ENCODE data around the gene MTX2. TPM values are rescaled to one million over a fixed set of nuclear protein-coding genes. Genes with fewer than 3 reads are reported as not detected.

MTX2 gene
- total RNA-seq, 1 donor from 2014 or later = 30.7 TPM

DNA sequence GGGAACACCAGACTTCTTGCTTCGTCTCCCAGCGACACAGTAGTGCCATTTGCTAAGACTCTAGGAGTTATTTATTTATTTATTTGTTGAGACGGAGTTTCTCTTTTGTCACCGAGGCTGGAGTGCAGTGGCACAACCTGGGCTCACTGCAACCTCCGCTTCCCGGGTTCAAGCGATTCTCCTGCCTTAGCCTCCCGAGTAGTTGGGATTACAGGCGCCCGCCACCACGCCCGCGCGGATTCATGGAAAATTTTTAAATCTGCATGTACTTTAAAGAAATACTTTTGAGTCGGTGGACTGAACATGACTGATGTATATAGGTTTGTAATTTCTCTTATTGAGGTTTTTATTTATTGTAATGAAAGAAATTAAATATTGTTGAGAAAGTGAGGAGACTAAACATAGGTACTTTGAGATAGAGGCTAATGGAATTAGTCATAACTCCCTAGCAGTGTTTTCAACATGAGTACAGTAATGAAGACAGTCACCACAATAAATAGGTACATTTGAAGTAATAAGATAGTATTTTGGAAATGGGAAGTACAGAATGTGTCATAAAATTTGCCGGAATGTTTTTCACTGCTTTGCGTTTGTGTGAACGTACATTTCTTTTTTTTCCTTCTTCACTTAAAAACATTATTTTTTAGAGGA is 983 bp downstream of the MTX2 start:
- no peak for DNase-seq
- Mint-ChIP-seq H3K27ac (peak overlapping the region; percentile 96), H3K9me3 (no peaks in the 10 kb centered on the region), H3K27me3 (peaks cover 4% of the 10 kb centered on the region), H3K4me3 (peak overlapping the region; percentile 93), H3K4me1 (peaks cover 9% of the 10 kb centered on the region), H3K36me3 (ENCODE audit: low read depth) (no peaks in the 10 kb centered on the region)
- intact Hi-C loops (cut with micrococcal nuclease) = loop anchor here (5.0 kb wide), 1 partner anchor 268 kb away; the partner anchor contains the start of gene LNPK

DNA sequence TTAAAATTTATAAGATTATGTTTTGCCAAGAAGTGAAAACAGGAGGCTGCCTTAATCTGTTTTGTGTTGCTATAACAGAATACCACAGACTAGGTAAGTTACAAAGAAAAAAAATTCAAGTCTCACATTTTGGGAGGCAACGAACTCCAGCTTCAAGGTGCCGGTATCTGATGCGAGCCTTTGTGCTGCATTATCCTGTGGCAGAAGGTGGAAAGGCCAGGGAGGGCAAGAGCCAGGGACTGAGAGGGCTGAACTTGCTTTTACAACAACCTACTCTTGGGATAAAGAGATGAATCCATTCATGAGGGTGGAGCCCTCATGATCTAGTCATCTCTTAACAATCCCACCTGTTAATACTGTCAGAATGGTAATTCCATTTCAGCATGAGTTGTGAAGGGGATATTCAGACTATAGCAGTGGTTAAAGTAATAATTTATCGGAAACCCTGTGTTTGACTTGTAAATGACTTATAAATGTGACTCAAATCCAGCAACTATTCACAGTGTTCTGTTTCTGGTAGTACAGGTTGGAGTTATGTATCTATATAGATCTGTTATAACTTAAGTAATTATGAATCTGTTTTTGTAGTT is 3.7 kb downstream of the MTX2 start:
- no peak for DNase-seq
- Mint-ChIP-seq H3K27me3 (no peaks in the 10 kb centered on the region), H3K4me1 (peaks cover 9% of the 10 kb centered on the region), H3K27ac (no peak overlapping the region), H3K9me3 (no peaks in the 10 kb centered on the region), H3K36me3 (ENCODE audit: low read depth) (no peaks in the 10 kb centered on the region), H3K4me3 (no peak overlapping the region)
- intact Hi-C loops (cut with micrococcal nuclease) = loop anchor here (5.0 kb wide), 1 partner anchor 271 kb away; the partner anchor contains the start of gene LNPK

DNA sequence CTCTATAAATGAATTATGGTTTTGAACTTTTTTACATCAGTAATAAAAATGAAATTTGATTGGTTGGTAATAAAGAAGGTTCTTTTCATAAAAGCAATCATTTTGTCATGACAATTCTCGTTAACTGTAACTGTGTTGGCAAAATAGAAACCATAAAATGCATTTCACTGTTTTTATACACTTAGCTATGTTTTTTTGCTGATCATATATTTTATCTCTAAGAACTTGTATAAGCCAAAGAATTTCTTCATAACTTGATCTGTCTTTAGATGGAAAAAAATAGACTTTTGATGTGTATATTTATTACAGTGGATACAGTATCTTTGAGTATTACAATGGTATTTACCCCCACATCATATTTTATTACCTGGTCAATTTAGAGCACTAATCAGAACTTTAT is 9.7 kb downstream of the MTX2 start:
- peaks cover 1% of the 10 kb centered on the region for H3K36me3 Mint-ChIP-seq (ENCODE audit: low read depth)
- intact Hi-C loops (cut with micrococcal nuclease) = no loop called here
- H3K27ac Mint-ChIP-seq = no peak overlapping the region
- peaks cover 5% of the 10 kb centered on the region for H3K9me3 Mint-ChIP-seq
- peaks cover 19% of the 10 kb centered on the region for H3K4me1 Mint-ChIP-seq
- no peaks in the 10 kb centered on the region for H3K27me3 Mint-ChIP-seq
- no peak overlapping the region for H3K4me3 Mint-ChIP-seq
- DNase-seq = no peak

DNA sequence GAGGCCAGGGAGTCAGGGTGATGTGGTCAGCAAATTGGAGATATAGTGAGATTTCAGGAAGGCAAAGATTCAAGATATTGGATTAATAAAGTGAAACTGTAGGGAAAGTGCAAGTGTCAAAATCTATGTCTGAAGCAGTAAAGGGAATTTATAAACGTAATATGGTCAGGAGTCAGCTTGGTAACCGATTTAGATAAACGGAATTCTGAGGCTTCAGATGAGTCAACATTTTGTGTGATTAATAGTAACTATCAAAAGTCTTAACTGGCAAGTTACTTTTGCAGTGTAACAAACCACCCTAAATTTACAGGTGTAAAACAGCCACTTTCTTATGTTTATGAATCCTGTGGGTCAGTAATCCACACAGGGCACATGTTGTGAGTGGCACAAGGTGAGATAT is 10.9 kb downstream of the MTX2 start:
- no peak overlapping the region for H3K27ac Mint-ChIP-seq
- peaks cover 5% of the 10 kb centered on the region for H3K9me3 Mint-ChIP-seq
- H3K4me3 Mint-ChIP-seq = no peak overlapping the region
- no peaks in the 10 kb centered on the region for H3K27me3 Mint-ChIP-seq
- peaks cover 19% of the 10 kb centered on the region for H3K4me1 Mint-ChIP-seq
- no peak for DNase-seq
- H3K36me3 Mint-ChIP-seq (ENCODE audit: low read depth) = peaks cover 1% of the 10 kb centered on the region
- intact Hi-C loops (cut with micrococcal nuclease) = no loop called here

GRCh38 chr2:176280867-176281658 is 11.8 kb downstream of the MTX2 start:
- Mint-ChIP-seq H3K4me3 (no peak overlapping the region), H3K4me1 (peaks cover 21% of the 10 kb centered on the region), H3K9me3 (peaks cover 5% of the 10 kb centered on the region), H3K27ac (no peak overlapping the region), H3K36me3 (ENCODE audit: low read depth) (peaks cover 4% of the 10 kb centered on the region), H3K27me3 (no peaks in the 10 kb centered on the region)
- intact Hi-C loops (cut with micrococcal nuclease) = no loop called here
- no peak for DNase-seq

DNA sequence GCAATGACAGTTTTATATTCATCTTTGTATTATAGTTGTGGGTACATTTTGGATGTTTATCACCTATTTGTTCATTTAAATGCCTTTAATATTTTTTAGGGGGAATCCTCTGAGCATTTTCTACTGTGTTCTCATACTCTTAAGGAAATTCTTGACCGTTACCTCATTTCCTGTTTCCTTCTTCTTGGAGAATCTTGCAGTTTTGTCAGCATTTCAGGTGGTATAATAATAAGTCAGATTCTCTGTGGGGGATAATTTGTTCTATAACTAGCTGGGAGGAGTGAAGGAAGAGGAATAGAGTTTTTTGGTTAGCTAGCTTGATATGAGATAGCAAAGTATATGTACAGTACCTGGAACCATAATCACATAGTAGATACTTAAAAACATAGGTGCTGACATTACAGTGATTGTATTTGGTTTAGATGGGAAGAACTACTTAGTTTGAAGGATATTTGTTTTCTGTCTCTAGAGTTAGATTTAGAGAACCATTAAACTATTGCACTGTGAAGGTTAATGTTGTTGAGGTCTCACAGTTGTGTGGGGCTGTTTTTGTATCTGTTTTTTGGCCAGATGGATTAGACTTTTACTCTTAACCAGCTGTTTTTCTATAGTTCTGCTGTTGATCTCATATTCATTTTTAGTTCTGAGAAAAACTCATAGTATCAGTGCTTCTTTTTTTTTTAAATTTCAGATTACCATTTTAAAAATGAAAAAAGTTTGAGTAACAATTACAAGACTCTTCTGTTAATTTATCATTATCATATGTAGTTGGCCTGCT is 14.2 kb downstream of the MTX2 start:
- no peak for DNase-seq
- Mint-ChIP-seq H3K9me3 (peaks cover 8% of the 10 kb centered on the region), H3K36me3 (ENCODE audit: low read depth) (peaks cover 11% of the 10 kb centered on the region), H3K27me3 (no peaks in the 10 kb centered on the region), H3K4me1 (peaks cover 21% of the 10 kb centered on the region), H3K4me3 (no peak overlapping the region), H3K27ac (no peak overlapping the region)
- intact Hi-C loops (cut with micrococcal nuclease) = no loop called here

- Mint-ChIP-seq H3K36me3 (ENCODE audit: low read depth) (peaks cover 12% of the 10 kb centered on the region), H3K9me3 (peaks cover 8% of the 10 kb centered on the region), H3K4me1 (peaks cover 21% of the 10 kb centered on the region), H3K27me3 (no peaks in the 10 kb centered on the region), H3K4me3 (no peak overlapping the region), H3K27ac (no peak overlapping the region)
- no peak for DNase-seq
- intact Hi-C loops (cut with micrococcal nuclease) = no loop called here
These were observed 15.3 kb downstream of the MTX2 start for GRCh38 chr2:176284461-176285049.

DNA sequence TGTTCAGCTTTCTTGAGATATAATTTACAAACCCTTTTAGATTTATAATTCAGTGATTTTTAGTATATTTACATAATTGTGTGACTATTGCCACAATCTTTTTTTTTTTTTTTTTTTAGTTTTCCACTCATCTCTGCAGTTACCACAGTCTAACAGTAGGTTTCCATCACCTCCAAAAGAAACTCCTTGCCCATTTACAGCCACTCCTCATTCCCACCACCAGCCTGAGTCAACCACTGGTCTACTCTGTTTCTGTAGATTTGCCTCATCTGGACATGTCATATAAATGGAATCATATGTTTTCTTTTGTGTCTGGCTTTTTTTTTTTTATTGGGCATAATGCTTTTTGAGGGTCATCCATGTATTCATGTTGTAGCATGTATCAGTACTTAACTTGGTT is 16.1 kb downstream of the MTX2 start:
- intact Hi-C loops (cut with micrococcal nuclease) = no loop called here
- no peak overlapping the region for H3K27ac Mint-ChIP-seq

DNA sequence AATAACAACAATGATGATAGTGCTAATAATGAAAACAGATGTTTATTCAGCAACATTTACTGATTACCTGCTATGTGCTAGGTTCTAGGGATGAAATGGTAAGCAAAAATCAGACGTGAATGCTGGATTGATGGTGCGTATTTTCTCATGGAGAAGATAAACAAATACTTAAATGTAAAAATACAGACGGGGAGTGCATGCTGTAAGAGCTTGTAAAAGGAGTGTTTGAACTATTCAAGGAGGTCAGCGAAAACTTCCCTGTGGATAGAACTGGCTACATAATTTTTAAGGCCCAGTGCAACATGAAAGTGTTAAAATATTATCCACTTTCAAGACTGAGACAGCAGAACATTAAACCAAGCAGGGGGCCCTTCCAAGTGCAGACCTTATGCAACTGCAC is 22.1 kb downstream of the MTX2 start:
- peaks cover 26% of the 10 kb centered on the region for H3K4me1 Mint-ChIP-seq
- peaks cover 3% of the 10 kb centered on the region for H3K9me3 Mint-ChIP-seq
- peak overlapping the region; percentile 38 for H3K27ac Mint-ChIP-seq
- peak overlapping the region; percentile 21 for H3K4me3 Mint-ChIP-seq
- H3K27me3 Mint-ChIP-seq = no peaks in the 10 kb centered on the region
- DNase-seq = no peak
- intact Hi-C loops (cut with micrococcal nuclease) = no loop called here
- peaks cover 9% of the 10 kb centered on the region for H3K36me3 Mint-ChIP-seq (ENCODE audit: low read depth)

More for the DNA sequence above, 16.1 kb downstream of the MTX2 start:
- Mint-ChIP-seq H3K36me3 (ENCODE audit: low read depth) (peaks cover 12% of the 10 kb centered on the region), H3K27me3 (no peaks in the 10 kb centered on the region), H3K9me3 (peaks cover 8% of the 10 kb centered on the region), H3K4me1 (peaks cover 24% of the 10 kb centered on the region), H3K4me3 (no peak overlapping the region)
- DNase-seq = no peak

DNA sequence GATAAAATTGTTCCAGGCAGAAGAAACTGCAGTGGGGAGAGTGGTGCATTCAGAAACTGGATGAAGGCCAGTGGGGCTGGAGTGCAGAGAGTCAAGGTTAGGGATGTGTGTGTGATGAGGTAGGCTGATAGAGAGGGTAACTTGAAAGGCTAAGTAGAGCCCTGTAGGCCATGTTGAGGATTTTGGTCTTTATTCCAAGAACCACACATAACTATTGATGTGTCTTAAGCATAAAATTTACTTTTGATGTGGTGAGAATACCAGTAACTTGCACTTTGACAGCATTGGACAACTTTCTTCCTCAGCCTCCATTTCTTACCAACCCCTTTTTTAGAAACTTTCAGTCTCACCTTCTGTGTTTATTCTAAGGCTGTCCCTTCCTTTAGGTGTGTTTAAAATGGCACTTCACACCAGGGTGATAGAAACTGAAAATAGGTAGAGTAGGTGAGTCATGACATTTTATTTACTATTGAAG is 22.6 kb downstream of the MTX2 start:
- peak; percentile 59 for DNase-seq
- Mint-ChIP-seq H3K27me3 (no peaks in the 10 kb centered on the region), H3K36me3 (ENCODE audit: low read depth) (peaks cover 7% of the 10 kb centered on the region), H3K27ac (peak overlapping the region; percentile 38), H3K4me3 (peak overlapping the region; percentile 21), H3K4me1 (peaks cover 26% of the 10 kb centered on the region), H3K9me3 (peaks cover 3% of the 10 kb centered on the region)
- intact Hi-C loops (cut with micrococcal nuclease) = loop anchor here (2.0 kb wide), 1 partner anchor 23 kb away; the partner anchor contains the start of gene MTX2

DNA sequence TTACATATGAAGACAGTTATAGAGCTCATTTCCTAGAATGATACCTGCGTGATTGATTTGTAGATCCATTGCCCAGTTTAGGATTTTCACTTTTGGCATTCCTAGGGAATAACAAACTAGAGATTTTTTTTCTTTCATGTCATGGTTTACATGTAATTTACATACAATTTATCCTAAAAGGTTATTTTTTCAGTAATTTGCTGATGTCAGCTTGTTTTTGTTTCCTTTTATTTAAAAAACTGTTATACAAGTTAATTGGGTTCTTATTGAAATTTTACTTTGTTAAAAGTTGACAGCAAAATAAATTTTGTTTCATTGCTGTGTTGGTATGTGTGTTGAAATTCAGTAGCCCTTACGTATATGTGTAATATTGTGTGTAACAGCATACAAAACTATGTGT is 23.4 kb downstream of the MTX2 start:
- Mint-ChIP-seq H3K36me3 (ENCODE audit: low read depth) (peaks cover 7% of the 10 kb centered on the region), H3K27me3 (no peaks in the 10 kb centered on the region), H3K4me1 (peaks cover 26% of the 10 kb centered on the region), H3K27ac (no peak overlapping the region), H3K9me3 (peaks cover 3% of the 10 kb centered on the region), H3K4me3 (no peak overlapping the region)
- DNase-seq = no peak
- intact Hi-C loops (cut with micrococcal nuclease) = loop anchor here (2.0 kb wide), 1 partner anchor 24 kb away; the partner anchor contains the start of gene MTX2

DNA sequence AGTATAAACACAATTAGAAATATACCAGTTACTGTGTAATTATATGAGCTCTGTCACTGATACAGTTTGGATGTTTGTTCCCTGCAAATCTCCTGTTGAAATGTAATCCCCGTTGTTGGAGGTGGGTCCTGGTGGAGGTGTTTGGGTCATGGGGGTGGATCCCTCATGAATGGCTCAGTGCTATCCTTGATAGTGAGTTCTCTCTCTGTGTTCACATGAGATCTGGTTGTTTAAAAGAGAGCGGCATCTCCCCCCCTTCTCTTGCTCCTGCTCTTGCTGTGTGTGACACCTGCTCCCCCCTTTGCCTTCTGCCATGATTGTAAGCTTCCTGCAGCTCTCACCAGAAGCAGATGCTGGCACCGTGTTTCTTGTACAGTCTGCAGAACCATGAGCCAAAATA is 24.1 kb downstream of the MTX2 start:
- peaks cover 26% of the 10 kb centered on the region for H3K4me1 Mint-ChIP-seq
- no peak for DNase-seq
- H3K36me3 Mint-ChIP-seq (ENCODE audit: low read depth) = peaks cover 3% of the 10 kb centered on the region
- H3K4me3 Mint-ChIP-seq = no peak overlapping the region
- H3K27ac Mint-ChIP-seq = no peak overlapping the region
- no peaks in the 10 kb centered on the region for H3K27me3 Mint-ChIP-seq
- intact Hi-C loops (cut with micrococcal nuclease) = loop anchor here (2.0 kb wide), 1 partner anchor 25 kb away; the partner anchor contains the start of gene MTX2
- no peaks in the 10 kb centered on the region for H3K9me3 Mint-ChIP-seq

DNA sequence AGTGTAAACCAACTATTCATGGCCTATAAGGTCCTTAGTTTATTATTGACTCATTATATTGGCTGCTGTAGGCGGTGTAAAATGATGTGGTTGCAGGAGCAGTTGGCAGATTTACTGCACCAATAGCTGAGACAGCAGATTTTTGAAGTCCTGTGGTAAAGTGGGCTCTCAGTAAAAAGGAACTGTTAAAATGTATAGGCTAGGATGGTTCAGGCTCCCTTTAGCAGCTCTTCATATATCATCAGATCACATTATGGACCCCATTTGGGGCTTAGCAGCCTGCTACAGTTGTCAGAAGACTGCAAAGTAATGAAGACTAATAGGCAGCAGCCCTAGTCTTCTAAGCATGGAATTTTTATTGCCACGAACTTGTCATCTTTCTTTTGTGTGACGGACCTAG is 27.8 kb downstream of the MTX2 start:
- Mint-ChIP-seq H3K27ac (no peak overlapping the region), H3K9me3 (no peaks in the 10 kb centered on the region), H3K4me1 (peaks cover 10% of the 10 kb centered on the region), H3K4me3 (no peak overlapping the region), H3K36me3 (ENCODE audit: low read depth) (no peaks in the 10 kb centered on the region), H3K27me3 (no peaks in the 10 kb centered on the region)
- DNase-seq = no peak
- intact Hi-C loops (cut with micrococcal nuclease) = no loop called here

Measured in activated CD4-positive, alpha-beta T cell treated with anti-CD3 and anti-CD28 coated beads, Interleukin-2, amount 10 ng/mL, durations not matched to agents 24 days and 14 days (primary cell).